H1 (cell line): Measurements from ENCODE around the gene EIF2S1. TPM values are rescaled to one million over a fixed set of nuclear protein-coding genes. Genes with fewer than 3 reads are reported as not detected.
A peak's percentile ranks its signal among the peaks of the same experiment; 100 is the strongest.

Experiments
- BACH1 ChIP-seq: IDR thresholded peaks from 2 replicates; pipeline ENCODE4 v1.6.1; 2012; ENCODE audit warnings: low read length, improper control_type of control experiment
- BCL11A ChIP-seq, 2 experiments: IDR thresholded peaks; one replicate each; pipeline ENCODE4 v1.6.1; 2011; ENCODE audit warnings: low read depth in 2 of 2, low read length in 2 of 2, mild to moderate bottlenecking in 2 of 2
- CHD2 ChIP-seq: IDR thresholded peaks from 2 replicates; pipeline ENCODE4 v1.6.1; 2012; ENCODE audit warnings: low read length, improper control_type of control experiment
- HDAC2 ChIP-seq, 2 experiments: fragments of 300-600 bp in 1 of 2; sonication (generic) in 1 of 2; IDR thresholded peaks; 2 replicates each; pipeline ENCODE4 v1.6.1; 2011 to 2012; ENCODE audit warnings: low read depth in 2 of 2, low read length in 2 of 2, mild to moderate bottlenecking in 2 of 2, moderate library complexity in 2 of 2, borderline replicate concordance in 1 of 2, inconsistent platforms in 1 of 2
- JUN ChIP-seq: IDR thresholded peaks from 2 replicates; pipeline ENCODE4 v1.6.1; 2011; ENCODE audit warnings: low read depth, mild to moderate bottlenecking, improper control_type of control experiment, low read length
- JUND ChIP-seq: IDR thresholded peaks from 2 replicates; pipeline ENCODE4 v1.6.1; 2011; ENCODE audit warnings: mild to moderate bottlenecking, improper control_type of control experiment, low read length
- NANOG ChIP-seq: IDR thresholded peaks from 2 replicates; pipeline ENCODE4 v1.6.1; 2011; ENCODE audit warnings: low read length, low read depth, mild to moderate bottlenecking, inconsistent platforms; ENCODE audit not compliant: insufficient read depth, poor library complexity, severe bottlenecking
- NRF1 ChIP-seq: IDR thresholded peaks from 2 replicates; pipeline ENCODE4 v1.6.1; 2011; ENCODE audit warnings: mild to moderate bottlenecking, low read depth, low read length, improper control_type of control experiment
- RAD21 ChIP-seq, 2 experiments: IDR thresholded peaks in 1 of 2; conservative IDR thresholded peaks in 1 of 2; 2 replicates each; pipeline ENCODE4 v1.6.1; 2011; ENCODE audit warnings: low read depth in 2 of 2, low read length in 2 of 2, improper control_type of control experiment in 1 of 2, inconsistent platforms in 1 of 2, mild to moderate bottlenecking in 1 of 2, moderate library complexity in 1 of 2
- RXRA ChIP-seq: IDR thresholded peaks from 2 replicates; pipeline ENCODE4 v1.6.1; 2011; ENCODE audit warnings: low read depth, mild to moderate bottlenecking, low read length, moderate library complexity; ENCODE audit not compliant: insufficient read depth
- SIRT6 ChIP-seq: IDR thresholded peaks from one replicate; pipeline ENCODE4 v1.7.1; 2012; ENCODE audit warnings: low read length, inconsistent platforms
- SP1 ChIP-seq: IDR thresholded peaks from 2 replicates; pipeline ENCODE4 v1.6.1; 2011; ENCODE audit warnings: low read depth, low read length
- SRF ChIP-seq: IDR thresholded peaks from 2 replicates; pipeline ENCODE4 v1.6.1; 2011; ENCODE audit warnings: mild to moderate bottlenecking, low read depth, low read length, moderate library complexity
- TAF1 ChIP-seq: IDR thresholded peaks from 2 replicates; pipeline ENCODE4 v1.6.1; 2011; ENCODE audit warnings: mild to moderate bottlenecking, low read depth, low read length
- TBP ChIP-seq: IDR thresholded peaks from 2 replicates; pipeline ENCODE4 v1.6.1; 2011; ENCODE audit warnings: low read depth, low read length, improper control_type of control experiment
- TCF12 ChIP-seq: IDR thresholded peaks from 2 replicates; pipeline ENCODE4 v1.6.1; 2011; ENCODE audit warnings: low read depth, mild to moderate bottlenecking, low read length
- polyA plus RNA-seq, 7 experiments: library from polyadenylated mRNA; depleted of rRNA in 3 of 7; stranded (reverse) in 5 of 7; unstranded in 2 of 7; fragments of >200 nt in 5 of 7; fragments of 200-250 nt in 2 of 7; gene quantifications; 1 replicate in 5 of 7; 2 replicates in 1 of 7; 4 replicates in 1 of 7; pipeline versions ENCODE4 v1.2.1 to v1.2.3, GENCODE V29; 2011 to 2013; ENCODE audit warnings: missing spikeins in 2 of 7, mixed read lengths in 2 of 7
- total RNA-seq: library from RNA; stranded (reverse); fragmentation: NEBNext Ultra II Directional; extraction: Animal tissue kit (Norgen Biotek cat#: 25700); gene quantifications from 2 replicates; pipeline ENCODE4 v1.2.1, GENCODE V29; 2021
- TF ChIP-seq, protein P1 (sequence below): IDR thresholded peaks from 2 replicates; pipeline ENCODE4 v1.6.1; 2012; ENCODE audit warnings: low read length, inconsistent platforms
- TF ChIP-seq, protein P2 (sequence below): IDR thresholded peaks from 2 replicates; pipeline ENCODE4 v1.6.1; 2012; ENCODE audit warnings: inconsistent platforms

Gene EIF2S1
- total and polyA plus RNA-seq, 2 of the 8 experiments (the other 6 are each of a cell fraction or from before 2014, with no cell fraction given): 35.1 to 146 TPM

DNA sequence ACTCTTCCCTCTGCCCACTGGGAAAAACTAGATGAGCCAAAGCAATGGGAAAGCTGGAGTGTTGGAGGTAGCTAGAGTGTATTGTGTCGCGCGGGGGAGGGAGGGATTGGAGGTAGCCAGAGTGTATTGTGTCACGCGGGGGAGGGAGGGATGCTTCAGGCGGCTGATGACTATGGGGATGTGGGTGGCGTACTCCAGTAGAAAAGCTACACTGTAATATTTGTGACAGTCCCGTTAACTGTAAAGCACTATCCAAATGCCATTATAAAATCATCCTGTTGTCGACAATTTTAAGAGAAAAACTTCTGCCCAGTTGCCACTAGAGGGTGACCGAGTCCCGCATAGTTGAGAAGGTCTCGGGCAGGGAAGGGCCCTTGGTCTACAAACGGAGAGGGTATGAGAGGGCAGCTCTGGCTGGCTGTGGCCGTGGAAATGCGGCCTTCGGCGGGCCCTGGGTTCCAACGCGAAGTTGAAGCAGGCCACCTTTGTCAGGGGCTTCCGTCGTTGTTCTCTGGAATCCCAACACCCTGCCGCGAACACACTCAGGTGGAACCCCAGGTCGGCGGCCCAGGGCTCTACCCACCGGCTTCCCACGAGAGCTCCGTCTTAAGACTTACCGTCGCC lies 67.0 kb downstream of the EIF2S1 start (continued):
- TF ChIP-seq NANOG (no peak), RXRA (no peak), HDAC2 (IDR thresholded peaks at IDR 0.05; ENCODE audit: borderline replicate concordance in 1 of 2, low read depth in 2 of 2, low read length in 2 of 2) (no peak), BACH1 (0 out of 2 replicates have a peak, but pooled peaks have one; percentile 15), RAD21 (IDR thresholded peaks at IDR 0.05 in 1 of 2, conservative IDR thresholded peaks at IDR 0.05 in 1 of 2; ENCODE audit: low read depth in 2 of 2, low read length in 2 of 2) (peak; percentile 92 to 96), TCF12 (no peak), NRF1 (no peak), SP1 (0 out of 2 replicates have a peak, but pooled peaks have one; percentile 6), TAF1 (0 out of 2 replicates have a peak, but pooled peaks have one; percentile 32), TBP (peak; percentile 93), BCL11A (IDR thresholded peaks at IDR 0.05; ENCODE audit: low read depth in 2 of 2, low read length in 2 of 2) (no peak), SRF (no peak), SIRT6 (no peak), CHD2 (no peak), JUND (peak; percentile 21; the same call in 1 of the 2 replicates), JUN (no peak)
- TF ChIP-seq, protein P1, sequence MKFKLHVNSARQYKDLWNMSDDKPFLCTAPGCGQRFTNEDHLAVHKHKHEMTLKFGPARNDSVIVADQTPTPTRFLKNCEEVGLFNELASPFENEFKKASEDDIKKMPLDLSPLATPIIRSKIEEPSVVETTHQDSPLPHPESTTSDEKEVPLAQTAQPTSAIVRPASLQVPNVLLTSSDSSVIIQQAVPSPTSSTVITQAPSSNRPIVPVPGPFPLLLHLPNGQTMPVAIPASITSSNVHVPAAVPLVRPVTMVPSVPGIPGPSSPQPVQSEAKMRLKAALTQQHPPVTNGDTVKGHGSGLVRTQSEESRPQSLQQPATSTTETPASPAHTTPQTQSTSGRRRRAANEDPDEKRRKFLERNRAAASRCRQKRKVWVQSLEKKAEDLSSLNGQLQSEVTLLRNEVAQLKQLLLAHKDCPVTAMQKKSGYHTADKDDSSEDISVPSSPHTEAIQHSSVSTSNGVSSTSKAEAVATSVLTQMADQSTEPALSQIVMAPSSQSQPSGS: no peak
- TF ChIP-seq, protein P2, sequence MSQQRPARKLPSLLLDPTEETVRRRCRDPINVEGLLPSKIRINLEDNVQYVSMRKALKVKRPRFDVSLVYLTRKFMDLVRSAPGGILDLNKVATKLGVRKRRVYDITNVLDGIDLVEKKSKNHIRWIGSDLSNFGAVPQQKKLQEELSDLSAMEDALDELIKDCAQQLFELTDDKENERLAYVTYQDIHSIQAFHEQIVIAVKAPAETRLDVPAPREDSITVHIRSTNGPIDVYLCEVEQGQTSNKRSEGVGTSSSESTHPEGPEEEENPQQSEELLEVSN: 0 out of 2 replicates have a peak, but pooled peaks have one; percentile 43
